Loucy (cell line): ENCODE results near the gene GALNT11.

ENCODE experiments used
- CTCF ChIP-seq: fragments of 200-600 bp; sonication (generic); conservative IDR thresholded peaks from 2 replicates; pipeline ENCODE4 v1.5.1; 2014; ENCODE audit warnings: mild to moderate bottlenecking, antibody characterized with exemption, low read length
- EZH2phosphoT487 ChIP-seq: fragments of 200-600 bp; IDR thresholded peaks from 2 replicates; pipeline ENCODE4 v1.6.1; 2018; ENCODE audit warnings: antibody characterized with exemption, mild to moderate bottlenecking, moderate library complexity, borderline replicate concordance

- TF ChIP-seq CTCF: no peak
- no peak for TF ChIP-seq EZH2phosphoT487
Measured at GRCh38 chr7:152000191-152000590, 25.3 kb upstream of the GALNT11 start.
